Measurements from ENCODE around the gene RAD54L2.
"Not testable (repeated sequence)": the region's sequence is repeated elsewhere in the genome, so short reads cannot be mapped to it uniquely, and the experiment has no call there.

The RAD54L2 gene

GRCh38 chr3:51544011-51544775 is 5.7 kb downstream of the RAD54L2 start:
- DNase-seq (ENCODE audit: low spot score) = no peak

- DNase-seq (ENCODE audit: low spot score) = no peak
These were observed 8.8 kb downstream of the RAD54L2 start for GRCh38 chr3:51547274-51547673.

- DNase-seq (ENCODE audit: low spot score) = no peak
These were observed 10.8 kb downstream of the RAD54L2 start for GRCh38 chr3:51549311-51549710.

GRCh38 chr3:51550080-51550819 is 11.7 kb downstream of the RAD54L2 start:
- no peak for DNase-seq (ENCODE audit: low spot score)

- no peak for DNase-seq (ENCODE audit: low spot score)
These were observed 19.5 kb downstream of the RAD54L2 start for GRCh38 chr3:51557993-51558392.

- DNase-seq (ENCODE audit: low spot score) = no peak
These were observed 20.9 kb downstream of the RAD54L2 start for GRCh38 chr3:51559411-51559888.

GRCh38 chr3:51559961-51560360 is 21.4 kb downstream of the RAD54L2 start:
- DNase-seq (ENCODE audit: low spot score) = no peak

- DNase-seq (ENCODE audit: low spot score) = not testable (repeated sequence)
These were observed 23.9 kb downstream of the RAD54L2 start for GRCh38 chr3:51562403-51562802.

GRCh38 chr3:51568036-51568435 is 29.5 kb downstream of the RAD54L2 start:
- no peak for DNase-seq (ENCODE audit: low spot score)

GRCh38 chr3:51568996-51569395 is 30.5 kb downstream of the RAD54L2 start:
- DNase-seq (ENCODE audit: low spot score) = no peak

GRCh38 chr3:51578238-51578637 is 39.7 kb downstream of the RAD54L2 start:
- DNase-seq (ENCODE audit: low spot score) = no peak

- no peak for DNase-seq (ENCODE audit: low spot score)
These were observed 41.9 kb downstream of the RAD54L2 start for GRCh38 chr3:51580418-51580817.

- DNase-seq (ENCODE audit: low spot score) = no peak
These were observed 43.0 kb downstream of the RAD54L2 start for GRCh38 chr3:51581524-51581923.

- no peak for DNase-seq (ENCODE audit: low spot score)
These were observed 46.7 kb downstream of the RAD54L2 start for GRCh38 chr3:51585197-51585596.

- DNase-seq (ENCODE audit: low spot score) = no peak
These were observed 47.4 kb downstream of the RAD54L2 start for GRCh38 chr3:51585871-51586270.

Measured in HuH-7.5 (cell line).